Stimulated activated naive CD4-positive, alpha-beta T cell (primary cell): ENCODE data around the gene OPCML.

Experiments used
- DNase-seq, 6 experiments: peaks; one replicate each; lab custom pipeline; 2025; lab: John Stamatoyannopoulos, UW

The OPCML gene

DNA sequence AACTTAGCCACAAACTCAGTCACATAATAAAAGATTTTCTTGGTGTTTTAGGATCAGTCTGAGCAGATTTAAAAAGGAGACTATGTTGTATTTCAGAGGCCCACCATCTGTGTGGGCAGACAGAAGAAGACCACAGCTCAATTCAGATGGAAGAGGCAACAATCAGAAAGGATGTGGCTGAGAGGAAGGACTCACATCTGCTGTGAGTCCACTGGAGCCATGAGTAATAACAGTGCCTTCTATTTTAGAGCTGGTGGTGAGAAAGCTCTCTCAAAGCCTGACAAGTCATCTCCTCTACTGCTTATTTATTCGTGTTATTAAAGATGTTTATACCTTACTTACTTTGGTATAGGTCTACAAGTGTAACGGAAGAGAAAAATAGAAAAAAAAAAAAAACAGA lies 357.2 kb downstream of the OPCML start:
- no peak for DNase-seq

DNA sequence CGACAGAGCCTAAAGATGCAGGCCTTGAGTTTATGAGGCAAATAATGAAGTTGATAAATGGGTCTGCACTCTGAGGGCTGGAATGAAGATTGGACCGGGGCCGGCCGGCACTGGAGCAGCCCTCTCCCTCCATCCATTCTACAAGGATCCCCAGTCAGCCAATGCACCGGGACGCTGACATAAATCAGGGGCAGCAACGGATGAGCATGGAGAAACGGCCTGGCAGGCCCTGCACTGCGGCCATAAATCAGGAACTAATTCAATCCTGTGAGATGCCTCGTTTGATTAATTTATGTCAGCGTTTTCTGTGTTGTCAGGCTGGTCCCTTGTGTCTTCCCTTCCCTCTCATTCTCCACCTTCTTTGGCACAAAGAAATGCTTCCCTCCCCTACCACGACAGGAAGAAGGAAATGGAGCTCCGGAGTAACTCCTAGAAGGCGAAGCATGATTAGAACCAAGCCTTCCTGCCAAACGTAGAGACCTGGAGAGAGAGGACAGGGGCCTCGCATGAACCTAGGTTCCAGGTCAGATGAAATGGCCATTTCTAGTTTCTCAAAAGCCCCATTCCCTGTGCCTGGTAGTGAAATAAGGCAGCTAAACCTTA lies 358.4 kb downstream of the OPCML start:
- DNase-seq = no peak

DNA sequence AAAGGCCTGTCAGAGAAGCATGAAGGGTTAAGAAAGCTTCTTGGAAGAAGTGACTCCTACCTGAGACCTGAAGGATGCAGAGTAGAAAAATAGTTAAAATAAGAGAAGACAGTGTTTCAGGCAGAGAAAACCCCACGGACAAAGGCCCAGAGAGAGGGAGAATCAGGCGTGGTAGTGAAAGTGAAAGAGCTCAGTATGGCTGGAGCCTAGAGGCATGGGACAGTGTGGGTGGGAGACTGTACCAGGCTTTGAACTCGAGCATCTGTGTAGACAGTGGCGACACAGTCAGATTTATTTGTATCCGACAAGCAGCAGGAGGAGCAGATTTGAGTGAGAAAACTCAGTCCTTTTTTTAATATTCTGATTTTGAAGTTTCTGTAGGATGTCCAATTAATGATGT lies 360.0 kb downstream of the OPCML start:
- no peak for DNase-seq

DNA sequence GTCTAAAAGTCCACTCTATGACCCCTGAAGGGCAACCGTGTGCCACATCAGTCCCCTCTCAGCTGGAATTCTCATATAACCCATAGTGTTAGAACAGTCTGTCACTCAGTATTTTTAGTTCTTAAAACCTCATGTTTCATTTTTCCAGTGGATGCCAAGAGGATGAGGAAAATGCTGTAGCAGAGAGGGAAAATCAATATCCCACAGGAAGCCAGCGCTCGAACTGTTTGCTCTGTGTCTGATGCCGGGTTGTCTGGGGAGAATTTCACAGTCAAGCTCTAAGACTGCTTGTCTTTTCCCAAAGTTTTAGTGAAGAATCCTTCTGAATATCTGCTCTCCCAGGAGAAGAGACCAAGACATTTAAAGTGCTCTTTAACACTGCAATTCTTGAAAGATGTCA lies 360.9 kb downstream of the OPCML start:
- no peak for DNase-seq

DNA sequence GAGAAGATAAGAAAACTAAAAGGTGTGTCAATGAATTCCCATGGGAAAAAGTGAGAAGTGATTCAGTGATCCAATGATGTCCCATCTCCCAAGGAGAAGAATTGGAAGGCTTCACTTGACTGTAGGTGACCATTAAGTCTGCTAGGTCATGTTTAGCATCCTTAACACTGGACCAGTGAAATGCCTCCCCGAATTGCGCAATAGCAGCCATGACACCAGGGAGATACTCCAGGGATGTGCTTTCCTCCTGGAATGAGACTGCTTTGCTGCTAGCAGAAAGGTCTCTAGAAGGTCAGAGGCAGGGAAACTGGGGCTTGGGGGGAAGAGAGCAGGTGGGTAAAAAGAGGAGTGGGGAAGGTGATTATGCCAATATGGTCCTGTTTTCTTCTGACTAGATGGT lies 364.3 kb downstream of the OPCML start:
- DNase-seq = no peak

DNA sequence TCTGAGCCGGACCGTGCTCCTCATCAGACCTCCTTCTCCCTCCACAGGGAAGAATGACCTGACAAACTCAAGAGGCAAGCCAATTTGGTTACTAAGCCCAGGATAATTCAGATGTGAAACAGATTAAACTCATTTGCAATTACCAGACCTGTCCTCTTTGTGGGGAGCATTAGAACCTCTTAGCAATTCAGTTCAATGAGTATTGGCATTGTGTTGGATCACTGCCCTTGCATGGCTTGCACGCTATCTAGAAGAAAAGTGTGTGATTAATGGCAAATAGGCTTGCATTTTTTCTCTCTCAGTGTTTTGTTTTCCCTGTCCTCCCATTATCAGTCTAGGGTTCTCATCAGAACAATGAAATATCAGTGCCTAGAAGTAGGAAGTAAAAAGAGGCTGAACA lies 365.6 kb downstream of the OPCML start:
- DNase-seq = no peak

DNA sequence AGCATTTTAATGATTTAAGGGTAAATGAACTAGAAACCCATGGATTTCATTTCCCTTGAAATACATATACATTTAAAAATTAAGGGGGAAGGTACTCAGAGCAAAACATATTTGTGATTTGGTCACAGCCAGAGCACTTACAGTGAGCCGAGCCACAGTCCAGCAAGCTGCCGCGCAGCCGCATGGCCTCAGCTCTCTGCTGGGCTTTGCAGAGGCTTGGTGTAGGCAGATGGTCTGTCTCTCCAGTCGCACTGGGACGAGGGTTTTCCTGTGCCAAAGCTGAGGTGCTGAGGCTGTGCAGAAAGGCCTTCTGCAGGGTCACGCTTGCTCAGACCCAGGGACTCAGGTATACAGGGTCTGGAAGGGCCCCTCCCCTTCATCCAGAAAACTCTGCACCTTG lies 367.3 kb downstream of the OPCML start:
- no peak for DNase-seq

DNA sequence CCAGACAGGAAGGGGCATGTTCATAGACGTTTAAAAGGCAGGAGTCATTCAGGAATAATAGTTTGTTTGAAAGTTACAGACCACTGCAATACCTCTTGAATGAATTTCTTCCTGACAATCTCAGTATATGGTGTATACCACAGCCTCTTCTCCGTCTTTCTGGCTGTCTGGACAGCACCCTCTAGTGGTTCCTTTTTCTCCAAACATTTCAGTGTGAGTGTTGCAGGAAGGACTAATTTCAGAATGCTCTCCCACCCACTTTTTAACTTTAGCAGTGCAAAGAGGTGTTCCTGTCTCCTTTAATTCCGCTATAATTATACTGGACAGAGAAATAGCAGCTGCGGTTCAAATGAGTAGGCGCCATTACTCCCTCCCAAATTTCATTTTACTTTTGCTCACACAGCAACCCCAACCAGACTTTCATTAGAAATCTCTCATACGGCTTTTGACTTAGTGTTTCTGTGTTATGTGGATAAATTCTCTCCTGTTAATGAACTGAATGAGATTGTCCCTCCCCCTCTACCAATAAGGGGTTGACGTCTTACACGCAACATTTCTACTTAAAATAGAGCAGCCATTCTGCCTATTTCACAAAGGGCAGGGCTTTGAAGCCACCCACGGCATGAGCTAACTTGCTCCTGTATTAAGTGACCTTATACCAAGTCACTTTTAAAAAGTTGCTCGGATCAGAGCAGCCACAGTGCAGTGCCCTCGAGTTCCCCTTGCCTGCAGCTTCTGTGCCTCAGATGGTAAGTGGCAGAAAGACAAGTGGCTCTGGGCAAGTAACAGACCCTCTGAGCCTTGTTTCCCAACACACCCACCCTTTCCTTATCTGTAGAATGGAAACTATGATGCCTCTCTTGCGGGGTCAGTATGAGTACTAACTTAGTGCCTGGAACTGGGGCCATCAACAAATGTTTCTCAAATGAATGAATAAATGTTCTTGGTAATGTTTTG lies 368.6 kb downstream of the OPCML start:
- DNase-seq = no peak

DNA sequence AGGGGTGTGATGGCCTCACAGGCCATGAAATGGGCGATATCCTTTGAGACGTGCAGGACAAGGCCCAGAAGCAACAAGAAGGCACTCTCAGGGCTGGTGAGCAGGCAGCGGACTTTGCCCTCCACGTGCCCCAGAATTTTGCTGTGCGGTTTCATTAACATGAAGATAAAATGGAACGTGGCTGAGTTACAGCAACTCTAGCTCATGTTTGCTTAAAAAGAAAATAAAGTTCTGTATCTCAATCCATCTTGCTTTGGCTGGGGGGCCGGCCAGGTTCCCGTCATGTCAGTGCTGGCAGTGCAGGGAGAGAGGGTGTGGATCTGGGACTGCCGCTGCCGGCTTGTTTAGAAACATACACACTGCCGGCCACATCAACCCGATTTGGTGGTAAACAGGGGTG lies 370.1 kb downstream of the OPCML start:
- no peak for DNase-seq

DNA sequence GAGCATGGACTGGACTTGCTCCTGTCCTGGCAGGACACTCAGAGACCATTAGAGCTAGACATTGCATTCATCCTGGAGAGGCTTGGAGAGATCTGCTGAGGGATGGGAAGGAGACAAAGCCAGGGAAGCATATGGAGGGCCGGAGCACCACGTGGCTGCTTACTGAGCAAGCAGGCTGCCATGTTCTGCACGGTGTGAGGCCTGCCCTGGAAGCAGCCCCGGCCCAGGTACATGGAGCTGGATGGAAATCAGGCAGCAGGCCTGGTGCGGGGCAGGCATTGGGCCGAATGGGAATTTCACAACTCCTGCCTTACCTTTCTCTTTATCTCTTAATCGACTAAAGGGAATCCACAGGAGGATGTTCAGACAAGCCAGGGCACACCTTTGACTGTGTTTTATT lies 371.5 kb downstream of the OPCML start:
- DNase-seq = no peak

DNA sequence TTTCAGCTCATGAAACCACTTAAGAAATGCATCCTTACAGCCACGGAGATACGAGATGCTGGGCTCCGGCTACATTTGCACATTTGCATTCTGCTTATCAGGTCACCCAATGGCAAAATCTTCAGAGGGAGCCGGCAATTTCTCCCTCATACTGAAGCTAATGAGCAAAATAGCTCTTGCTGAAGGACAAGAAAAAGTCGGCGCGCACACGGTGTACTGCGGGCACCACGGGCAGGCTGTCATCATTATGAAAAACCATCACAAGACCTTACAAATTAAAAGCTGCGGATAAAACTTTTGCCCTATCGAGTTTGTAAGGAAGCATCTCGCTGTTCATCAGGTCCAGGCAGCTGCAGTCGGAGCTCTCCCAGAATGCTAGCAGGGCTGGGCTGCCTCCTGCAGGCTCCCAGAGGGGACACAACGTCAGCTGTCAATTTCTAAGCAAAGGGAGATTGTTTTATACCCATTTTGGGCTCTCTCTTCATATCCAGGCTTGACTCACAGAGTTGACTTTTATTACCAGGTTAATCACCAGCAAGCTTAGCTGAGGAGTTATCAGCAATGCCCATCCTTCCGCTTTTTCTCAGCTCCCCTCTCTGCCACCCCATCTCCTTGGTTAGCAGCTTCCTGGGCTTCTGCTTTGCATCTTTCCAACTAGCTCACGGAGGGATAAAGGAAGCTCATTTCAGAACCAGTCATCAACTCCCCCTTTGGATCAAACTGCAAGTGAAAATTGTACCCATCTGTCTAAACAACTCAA lies 375.1 kb downstream of the OPCML start:
- no peak for DNase-seq

DNA sequence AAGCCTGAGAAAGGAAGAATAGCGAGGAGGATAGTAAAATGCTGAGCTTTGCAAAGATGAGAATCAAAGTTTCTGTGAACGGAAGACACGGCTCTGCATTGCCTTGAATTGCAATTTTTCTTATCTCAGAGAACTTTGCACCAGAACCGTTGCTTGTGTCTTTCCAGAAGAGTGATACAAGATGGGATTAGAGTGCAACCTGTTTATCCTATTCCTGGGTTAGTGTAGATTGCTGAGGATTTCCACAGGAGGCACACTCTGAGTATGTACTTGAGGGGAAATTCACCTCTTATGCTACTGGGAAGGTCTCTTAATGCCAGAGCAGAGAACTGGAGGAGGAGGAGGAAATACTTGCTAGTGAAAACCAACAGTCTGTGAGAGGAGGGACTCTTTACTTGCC lies 377.5 kb downstream of the OPCML start:
- DNase-seq = no peak

DNA sequence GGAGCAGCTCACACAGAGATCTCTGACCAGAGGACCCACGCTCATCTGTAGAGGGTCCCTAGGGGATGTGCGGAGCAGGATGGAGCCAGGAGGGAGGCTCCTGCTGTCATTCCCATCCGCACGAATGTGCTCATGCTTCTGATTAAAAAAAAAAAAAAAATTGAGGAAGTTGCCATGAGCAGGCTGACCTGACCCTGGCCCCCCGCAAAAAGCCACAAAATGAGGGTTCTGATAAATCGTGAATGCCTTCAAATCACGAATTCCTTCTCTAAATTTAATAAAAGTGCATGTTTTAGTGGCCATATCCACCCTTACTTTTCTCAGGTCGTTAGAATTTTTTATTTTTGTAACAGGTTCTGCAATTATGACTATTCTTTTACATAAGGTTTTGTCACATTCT lies 378.2 kb downstream of the OPCML start:
- DNase-seq = no peak

DNA sequence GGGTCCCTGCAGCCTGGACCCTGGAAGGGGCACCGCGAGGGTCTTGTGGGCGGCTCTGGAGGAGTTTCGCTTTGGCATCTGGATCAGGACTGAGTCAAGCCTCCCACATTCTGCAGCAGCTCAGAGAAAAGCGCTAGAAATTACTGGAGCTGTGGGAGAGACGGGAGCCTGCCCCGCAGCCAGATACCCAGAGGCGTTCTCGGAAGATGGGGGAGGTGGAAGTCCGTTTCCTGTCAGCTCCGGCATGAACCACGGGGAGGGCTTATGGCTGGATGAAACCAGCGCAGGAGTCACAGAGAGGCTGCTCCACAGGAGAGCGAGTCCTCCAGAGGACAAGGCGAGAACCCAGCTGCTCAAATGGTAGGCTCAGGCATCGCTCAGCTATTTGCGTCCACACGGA lies 379.3 kb downstream of the OPCML start:
- no peak for DNase-seq

DNA sequence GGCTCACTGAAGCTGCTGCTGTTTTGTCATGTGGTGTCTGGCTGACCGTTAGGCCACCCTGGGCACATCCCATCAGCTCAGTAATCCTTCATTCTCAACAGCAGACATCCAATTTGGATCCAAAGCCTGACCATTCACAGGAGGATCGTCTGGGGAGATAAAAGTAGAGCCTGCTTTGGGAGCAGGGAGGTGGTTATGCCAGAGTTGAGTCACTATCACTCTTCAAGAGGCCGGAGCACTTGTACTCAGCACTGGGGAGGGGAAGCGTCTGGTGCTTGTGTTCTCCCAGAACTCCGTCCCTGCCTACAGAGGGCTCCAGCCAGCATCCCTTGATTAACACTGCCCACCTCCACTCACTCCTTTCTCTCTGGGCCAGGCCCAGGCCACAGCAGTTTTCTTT lies 382.6 kb downstream of the OPCML start:
- DNase-seq = no peak

DNA sequence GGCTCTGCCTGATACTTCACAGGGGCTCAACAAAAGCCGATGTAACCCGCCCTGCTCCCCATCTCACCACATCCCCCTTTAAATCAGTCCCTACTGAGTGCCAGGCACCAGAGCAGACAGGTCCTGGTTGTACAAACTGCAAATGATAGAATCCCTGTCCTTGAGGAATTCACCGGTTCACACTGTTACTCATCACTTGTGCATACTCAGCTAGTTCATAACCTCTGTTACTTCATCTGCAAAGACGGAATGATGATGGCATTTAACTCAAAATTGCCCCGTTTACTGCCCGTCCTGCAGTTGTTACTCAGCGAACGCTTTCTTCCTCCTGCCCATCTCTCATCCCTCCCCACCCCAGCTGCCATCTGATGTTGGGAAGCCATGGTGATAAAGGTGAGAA lies 384.7 kb downstream of the OPCML start:
- no peak for DNase-seq

DNA sequence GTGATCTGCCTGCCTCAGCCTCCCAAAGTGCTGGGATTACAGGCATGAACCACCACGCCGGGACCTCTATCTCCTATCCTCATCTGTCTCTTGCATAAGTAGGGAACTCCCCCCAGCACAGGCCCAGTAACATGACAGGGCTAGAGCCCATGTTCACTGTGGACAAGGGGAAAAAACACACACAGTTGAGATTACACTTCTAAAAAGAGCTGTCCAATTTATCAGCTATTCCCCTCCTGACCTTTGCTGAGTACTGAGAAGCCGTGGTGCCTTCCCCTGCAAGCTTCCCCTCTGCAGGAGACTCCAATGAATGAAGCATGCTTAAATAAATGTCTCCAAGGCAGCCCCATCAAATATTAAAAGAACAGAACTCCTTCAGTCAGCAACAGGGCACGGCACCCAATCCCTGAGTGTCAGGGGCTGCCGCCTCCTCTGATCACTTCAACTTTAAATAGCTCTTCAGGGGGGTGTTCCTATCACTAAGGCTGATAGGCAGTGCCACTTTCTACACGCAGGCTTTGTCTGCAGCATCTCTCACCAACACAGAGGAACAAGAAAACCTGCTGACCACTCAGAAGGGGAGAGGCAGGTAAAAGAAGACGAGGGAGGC lies 385.5 kb downstream of the OPCML start:
- DNase-seq = no peak

DNA sequence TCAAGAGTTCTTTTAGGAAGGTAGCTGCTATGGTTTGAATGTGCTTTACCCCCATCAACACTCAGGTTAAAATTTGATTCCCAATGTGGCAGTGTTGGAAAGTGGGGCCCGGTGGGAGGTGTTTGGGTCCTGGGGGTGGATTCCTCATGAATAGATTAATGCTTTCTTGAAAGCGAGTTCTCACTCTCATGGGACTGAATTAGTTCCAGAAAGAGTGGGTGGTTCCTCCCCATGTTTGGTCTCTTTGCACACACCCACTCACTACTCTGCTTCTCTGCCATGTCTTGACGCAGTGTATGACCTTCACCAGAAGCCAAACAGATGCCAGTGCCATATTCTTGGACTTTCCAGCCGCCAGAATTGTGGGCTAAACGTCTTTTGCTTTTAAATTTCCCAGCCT lies 394.4 kb downstream of the OPCML start:
- DNase-seq = no peak

DNA sequence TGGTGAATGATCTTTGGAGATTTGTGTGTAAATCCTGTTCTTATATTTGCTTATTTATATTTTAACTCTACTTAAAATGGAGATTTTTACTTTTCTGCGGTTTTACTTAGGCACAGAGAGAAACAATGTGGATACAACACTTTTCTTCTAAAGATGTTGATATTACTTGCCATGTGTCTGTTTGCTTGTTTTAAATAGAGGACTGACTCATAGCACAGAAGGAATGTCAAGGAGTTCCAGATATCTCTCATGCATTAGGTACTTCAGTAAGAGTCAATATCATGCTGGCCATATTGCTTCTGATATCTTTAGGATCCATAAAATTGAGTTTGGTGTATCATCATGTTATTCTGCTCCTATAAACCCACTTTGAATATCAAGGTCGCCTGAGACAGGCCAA lies 395.0 kb downstream of the OPCML start:
- DNase-seq = no peak

DNA sequence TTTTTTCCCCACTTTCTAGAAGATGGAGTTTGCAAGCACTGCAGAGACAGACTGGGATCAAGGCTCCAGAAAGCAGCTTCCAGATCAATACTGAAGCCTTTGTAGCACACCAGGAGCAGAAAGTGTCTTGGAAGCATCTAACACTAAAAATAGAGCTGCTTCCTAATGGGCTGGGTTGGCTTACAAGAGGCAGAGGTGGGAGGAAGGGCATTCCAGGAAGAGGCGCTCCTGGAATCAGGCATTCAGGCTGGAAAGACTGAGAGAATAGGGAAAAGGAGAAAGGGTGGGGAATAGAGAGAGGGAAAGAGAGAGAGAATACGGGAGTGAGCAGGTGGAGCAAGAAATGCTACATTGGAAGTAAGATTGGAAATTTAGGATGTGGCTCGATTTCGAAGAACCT lies 395.9 kb downstream of the OPCML start:
- DNase-seq = no peak

DNA sequence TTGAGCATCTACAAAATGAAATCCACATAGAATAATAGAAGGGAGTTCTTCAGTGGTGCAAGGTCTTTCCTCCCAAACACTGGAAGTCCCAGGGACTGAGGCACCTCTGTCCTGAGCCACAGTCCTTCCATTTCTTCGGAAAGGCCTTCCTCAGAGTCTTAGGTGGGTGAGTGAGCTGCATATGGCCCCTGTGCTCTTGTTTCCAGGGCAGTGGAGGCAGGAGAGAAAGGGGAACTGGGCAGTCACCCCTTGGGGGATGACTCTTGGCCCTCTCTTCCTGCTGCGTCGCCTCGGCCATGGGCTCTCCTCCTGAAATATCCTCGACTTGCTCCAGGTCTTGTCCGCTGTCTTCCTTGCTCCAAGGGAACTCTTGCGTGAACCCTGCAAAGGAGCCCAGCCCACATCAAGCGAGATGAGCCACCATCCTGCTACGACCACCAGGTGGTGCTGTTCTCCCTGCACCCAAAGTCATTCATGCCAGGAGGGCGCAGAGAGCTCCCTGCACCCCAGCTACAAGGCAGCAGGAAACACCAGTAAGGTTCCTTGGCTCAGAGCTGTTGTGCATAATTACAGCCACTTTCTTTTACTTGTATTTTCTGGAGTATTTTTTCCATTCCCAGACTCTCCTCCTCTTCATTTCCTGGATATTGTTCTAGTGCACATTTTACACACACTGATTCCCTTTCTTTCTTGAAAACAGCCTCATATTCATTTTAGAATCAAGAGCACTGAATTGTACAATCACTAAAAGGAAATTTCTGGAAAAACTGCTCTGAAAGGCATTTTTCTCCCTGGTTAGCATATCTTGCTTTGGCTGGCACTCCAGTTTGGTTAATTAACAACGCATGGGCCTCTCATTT lies 397.8 kb downstream of the OPCML start:
- DNase-seq = no peak

DNA sequence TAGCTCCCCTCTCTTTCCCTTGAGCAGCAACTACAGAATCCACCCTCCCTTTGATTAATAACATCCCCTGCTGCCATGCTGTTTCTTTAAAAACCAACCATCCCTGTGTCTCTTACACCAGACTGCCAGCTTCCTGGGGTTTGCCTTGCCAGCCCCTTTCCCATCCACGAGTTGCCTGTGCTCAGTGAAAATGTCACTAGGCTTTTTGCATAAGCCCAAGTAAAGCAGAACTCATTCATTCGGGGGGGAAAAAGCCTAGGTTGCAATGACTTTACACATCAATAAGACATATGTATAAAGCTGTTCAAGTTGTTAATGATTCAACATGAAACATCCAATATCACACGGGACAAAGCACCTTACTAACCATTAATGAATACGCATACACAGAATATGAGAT lies 398.7 kb downstream of the OPCML start:
- DNase-seq = no peak
